Upper lobe of left lung (tissue), 4 donors: ENCODE measurements around the gene TCEANC.

Experiments
- CTCF ChIP-seq, 6 experiments: fragments of 450-650 bp in 4 of 6; fragments of 200-600 bp in 2 of 6; sonication (generic) in 2 of 6; IDR thresholded peaks; one replicate each; pipeline ENCODE4 v1.5.1; 2016 to 2019; ENCODE audit warnings: antibody characterized with exemption in 6 of 6
- EP300 ChIP-seq, 4 donors: sonication (generic); formaldehyde crosslinking; IDR thresholded peaks; one replicate each; pipeline ENCODE4 v1.5.1; 2017; ENCODE audit warnings: antibody characterized with exemption in 4 of 4, control low read depth in 2 of 4
- POLR2A ChIP-seq, 4 donors: fragments of 450-650 bp; IDR thresholded peaks; one replicate each; pipeline ENCODE4 v1.5.1; 2016 to 2017; ENCODE audit warnings: antibody characterized with exemption in 4 of 4, mild to moderate bottlenecking in 2 of 4
- POLR2AphosphoS5 ChIP-seq, 2 donors: sonication (generic); formaldehyde crosslinking; IDR thresholded peaks; one replicate each; pipeline ENCODE4 v1.5.1; 2017; ENCODE audit warnings: antibody characterized with exemption in 2 of 2

GRCh38 chrX:13667919-13668318, 15.0 kb downstream of the TCEANC start:
- TF ChIP-seq CTCF (IDR thresholded peaks at IDR 0.05) (no peak), POLR2A (IDR thresholded peaks at IDR 0.05) (no peak), POLR2AphosphoS5 (IDR thresholded peaks at IDR 0.05) (no peak), EP300 (IDR thresholded peaks at IDR 0.05) (no peak)
